SK-N-SH treated with all-trans-retinoic acid at 6 μM for 48 hours (cell line): ENCODE data around the gene MAML2.

Experiments used
- RARB ChIP-seq: fragments of 250-450 bp; sonication (Bioruptor Pico); IDR thresholded peaks from 2 replicates; pipeline ENCODE4 v1.8.0; 2021; ENCODE audit warnings: mild to moderate bottlenecking, moderate library complexity
- SNAI2 ChIP-seq: fragments of 250-450 bp; sonication (Bioruptor Pico); IDR thresholded peaks from 2 replicates; pipeline ENCODE4 v1.5.0; 2020; ENCODE audit warnings: mild to moderate bottlenecking, moderate library complexity
- ZFP3 ChIP-seq: fragments of 250-450 bp; sonication (Bioruptor Pico); IDR thresholded peaks from 2 replicates; pipeline ENCODE4 v1.5.0; 2020; ENCODE audit warnings: mild to moderate bottlenecking, moderate library complexity
- TF ChIP-seq, protein P1 (sequence below): fragments of 250-450 bp; sonication (Bioruptor Pico); IDR thresholded peaks from 2 replicates; pipeline ENCODE4 v1.5.1; 2021; ENCODE audit warnings: mild to moderate bottlenecking, moderate library complexity
- TF ChIP-seq, protein P2 (sequence below): fragments of 250-450 bp; sonication (Bioruptor Pico); IDR thresholded peaks from 2 replicates; pipeline ENCODE4 v1.8.0; 2020; ENCODE audit warnings: mild to moderate bottlenecking, moderate library complexity, borderline replicate concordance
- TF ChIP-seq, protein P3 (sequence below): fragments of 250-450 bp; sonication (Bioruptor Pico); IDR thresholded peaks from 2 replicates; pipeline ENCODE4 v1.5.0; 2020; ENCODE audit warnings: mild to moderate bottlenecking, moderate library complexity
- TF ChIP-seq, protein P4 (sequence below): fragments of 250-450 bp; sonication (Bioruptor Pico); IDR thresholded peaks from 2 replicates; pipeline ENCODE4 v1.5.1; 2020; ENCODE audit warnings: low read depth, mild to moderate bottlenecking, moderate library complexity

DNA sequence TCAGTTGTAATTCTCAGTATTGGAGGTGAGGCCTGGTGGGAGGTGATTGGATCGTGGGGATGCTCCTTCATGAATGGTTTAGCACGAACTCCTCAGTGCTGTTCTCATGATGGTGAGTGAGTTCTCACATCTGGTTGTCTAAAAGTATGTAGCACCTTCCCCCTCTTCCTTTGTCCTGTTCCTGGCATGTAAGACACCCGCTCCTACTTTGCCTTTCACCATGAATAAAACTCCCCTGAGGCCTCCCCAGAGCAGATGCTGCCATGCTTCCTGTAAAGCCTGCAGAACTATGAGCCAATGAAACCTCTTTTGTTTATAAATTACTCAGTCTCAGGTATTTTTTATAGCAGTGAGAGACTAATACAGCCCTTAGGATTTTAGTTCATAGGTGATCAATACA lies 191.5 kb downstream of the MAML2 start:
- TF ChIP-seq SNAI2: no peak
- TF ChIP-seq, protein P1, sequence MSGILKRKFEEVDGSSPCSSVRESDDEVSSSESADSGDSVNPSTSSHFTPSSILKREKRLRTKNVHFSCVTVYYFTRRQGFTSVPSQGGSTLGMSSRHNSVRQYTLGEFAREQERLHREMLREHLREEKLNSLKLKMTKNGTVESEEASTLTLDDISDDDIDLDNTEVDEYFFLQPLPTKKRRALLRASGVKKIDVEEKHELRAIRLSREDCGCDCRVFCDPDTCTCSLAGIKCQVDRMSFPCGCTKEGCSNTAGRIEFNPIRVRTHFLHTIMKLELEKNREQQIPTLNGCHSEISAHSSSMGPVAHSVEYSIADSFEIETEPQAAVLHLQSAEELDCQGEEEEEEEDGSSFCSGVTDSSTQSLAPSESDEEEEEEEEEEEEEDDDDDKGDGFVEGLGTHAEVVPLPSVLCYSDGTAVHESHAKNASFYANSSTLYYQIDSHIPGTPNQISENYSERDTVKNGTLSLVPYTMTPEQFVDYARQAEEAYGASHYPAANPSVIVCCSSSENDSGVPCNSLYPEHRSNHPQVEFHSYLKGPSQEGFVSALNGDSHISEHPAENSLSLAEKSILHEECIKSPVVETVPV: no peak
- TF ChIP-seq, protein P2, sequence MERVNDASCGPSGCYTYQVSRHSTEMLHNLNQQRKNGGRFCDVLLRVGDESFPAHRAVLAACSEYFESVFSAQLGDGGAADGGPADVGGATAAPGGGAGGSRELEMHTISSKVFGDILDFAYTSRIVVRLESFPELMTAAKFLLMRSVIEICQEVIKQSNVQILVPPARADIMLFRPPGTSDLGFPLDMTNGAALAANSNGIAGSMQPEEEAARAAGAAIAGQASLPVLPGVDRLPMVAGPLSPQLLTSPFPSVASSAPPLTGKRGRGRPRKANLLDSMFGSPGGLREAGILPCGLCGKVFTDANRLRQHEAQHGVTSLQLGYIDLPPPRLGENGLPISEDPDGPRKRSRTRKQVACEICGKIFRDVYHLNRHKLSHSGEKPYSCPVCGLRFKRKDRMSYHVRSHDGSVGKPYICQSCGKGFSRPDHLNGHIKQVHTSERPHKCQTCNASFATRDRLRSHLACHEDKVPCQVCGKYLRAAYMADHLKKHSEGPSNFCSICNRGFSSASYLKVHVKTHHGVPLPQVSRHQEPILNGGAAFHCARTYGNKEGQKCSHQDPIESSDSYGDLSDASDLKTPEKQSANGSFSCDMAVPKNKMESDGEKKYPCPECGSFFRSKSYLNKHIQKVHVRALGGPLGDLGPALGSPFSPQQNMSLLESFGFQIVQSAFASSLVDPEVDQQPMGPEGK: no peak
- TF ChIP-seq RARB (CRISPR knock-in tag): no peak
- TF ChIP-seq, protein P3, sequence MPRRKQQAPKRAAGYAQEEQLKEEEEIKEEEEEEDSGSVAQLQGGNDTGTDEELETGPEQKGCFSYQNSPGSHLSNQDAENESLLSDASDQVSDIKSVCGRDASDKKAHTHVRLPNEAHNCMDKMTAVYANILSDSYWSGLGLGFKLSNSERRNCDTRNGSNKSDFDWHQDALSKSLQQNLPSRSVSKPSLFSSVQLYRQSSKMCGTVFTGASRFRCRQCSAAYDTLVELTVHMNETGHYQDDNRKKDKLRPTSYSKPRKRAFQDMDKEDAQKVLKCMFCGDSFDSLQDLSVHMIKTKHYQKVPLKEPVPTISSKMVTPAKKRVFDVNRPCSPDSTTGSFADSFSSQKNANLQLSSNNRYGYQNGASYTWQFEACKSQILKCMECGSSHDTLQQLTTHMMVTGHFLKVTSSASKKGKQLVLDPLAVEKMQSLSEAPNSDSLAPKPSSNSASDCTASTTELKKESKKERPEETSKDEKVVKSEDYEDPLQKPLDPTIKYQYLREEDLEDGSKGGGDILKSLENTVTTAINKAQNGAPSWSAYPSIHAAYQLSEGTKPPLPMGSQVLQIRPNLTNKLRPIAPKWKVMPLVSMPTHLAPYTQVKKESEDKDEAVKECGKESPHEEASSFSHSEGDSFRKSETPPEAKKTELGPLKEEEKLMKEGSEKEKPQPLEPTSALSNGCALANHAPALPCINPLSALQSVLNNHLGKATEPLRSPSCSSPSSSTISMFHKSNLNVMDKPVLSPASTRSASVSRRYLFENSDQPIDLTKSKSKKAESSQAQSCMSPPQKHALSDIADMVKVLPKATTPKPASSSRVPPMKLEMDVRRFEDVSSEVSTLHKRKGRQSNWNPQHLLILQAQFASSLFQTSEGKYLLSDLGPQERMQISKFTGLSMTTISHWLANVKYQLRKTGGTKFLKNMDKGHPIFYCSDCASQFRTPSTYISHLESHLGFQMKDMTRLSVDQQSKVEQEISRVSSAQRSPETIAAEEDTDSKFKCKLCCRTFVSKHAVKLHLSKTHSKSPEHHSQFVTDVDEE (CRISPR knock-in tag): no peak
- TF ChIP-seq, protein P4, sequence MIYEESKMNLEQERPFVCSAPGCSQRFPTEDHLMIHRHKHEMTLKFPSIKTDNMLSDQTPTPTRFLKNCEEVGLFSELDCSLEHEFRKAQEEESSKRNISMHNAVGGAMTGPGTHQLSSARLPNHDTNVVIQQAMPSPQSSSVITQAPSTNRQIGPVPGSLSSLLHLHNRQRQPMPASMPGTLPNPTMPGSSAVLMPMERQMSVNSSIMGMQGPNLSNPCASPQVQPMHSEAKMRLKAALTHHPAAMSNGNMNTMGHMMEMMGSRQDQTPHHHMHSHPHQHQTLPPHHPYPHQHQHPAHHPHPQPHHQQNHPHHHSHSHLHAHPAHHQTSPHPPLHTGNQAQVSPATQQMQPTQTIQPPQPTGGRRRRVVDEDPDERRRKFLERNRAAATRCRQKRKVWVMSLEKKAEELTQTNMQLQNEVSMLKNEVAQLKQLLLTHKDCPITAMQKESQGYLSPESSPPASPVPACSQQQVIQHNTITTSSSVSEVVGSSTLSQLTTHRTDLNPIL (CRISPR knock-in tag): no peak
- TF ChIP-seq ZFP3 (CRISPR knock-in tag): no peak
